Liver (tissue), 9 donors: ENCODE data around the gene PNPLA6. TPM values are rescaled to one million over a fixed set of nuclear protein-coding genes. Genes with fewer than 3 reads are reported as not detected.
A peak's percentile ranks its signal among the peaks of the same experiment; 100 is the strongest.

Source experiments
- DNase-seq: peaks from one replicate; pipeline ENCODE4 v3.0.0-alpha.2; 2017; ENCODE audit warnings: low spot score
- H3K27ac ChIP-seq, 2 donors: one replicate each; pipeline ENCODE4 v1.7.0; 2013; ENCODE audit warnings: inconsistent platforms in 2 of 2, low read length in 2 of 2, control low read depth in 1 of 2, low read depth in 1 of 2, mild to moderate bottlenecking in 1 of 2
- H3K27me3 ChIP-seq, 4 donors: one replicate each; pipeline versions ENCODE4 v1.6.1 to v1.7.0; 2013; ENCODE audit warnings: low read length in 3 of 4, inconsistent platforms in 1 of 4, mild to moderate bottlenecking in 1 of 4, moderate library complexity in 1 of 4; ENCODE audit not compliant: control insufficient read depth in 4 of 4, insufficient read depth in 4 of 4
- H3K36me3 ChIP-seq, 4 donors: one replicate each; pipeline versions ENCODE4 v1.6.1 to v1.7.0; 2013; ENCODE audit warnings: low read length in 3 of 4, mild to moderate bottlenecking in 3 of 4, low read depth in 1 of 4, moderate library complexity in 1 of 4; ENCODE audit not compliant: control insufficient read depth in 4 of 4, insufficient read depth in 3 of 4
- H3K4me1 ChIP-seq, 4 donors: one replicate each; pipeline versions ENCODE4 v1.6.1 to v1.7.0; 2013; ENCODE audit warnings: low read length in 3 of 4, mild to moderate bottlenecking in 3 of 4, moderate library complexity in 1 of 4; ENCODE audit not compliant: control insufficient read depth in 4 of 4, insufficient read depth in 4 of 4
- H3K4me3 ChIP-seq, 3 donors: one replicate each; pipeline versions ENCODE4 v1.6.1 to v1.7.0; 2013; ENCODE audit warnings: low read length in 3 of 3, control low read depth in 1 of 3, low read depth in 1 of 3, mild to moderate bottlenecking in 1 of 3
- H3K9ac ChIP-seq, 2 donors: one replicate each; pipeline ENCODE4 v1.7.0; 2013; ENCODE audit warnings: low read length in 2 of 2, mild to moderate bottlenecking in 2 of 2, moderate library complexity in 2 of 2, control low read depth in 1 of 2, low read depth in 1 of 2
- H3K9me3 ChIP-seq, 4 donors: one replicate each; pipeline versions ENCODE4 v1.6.1 to v1.7.0; 2013; ENCODE audit warnings: low read length in 3 of 4; ENCODE audit not compliant: control insufficient read depth in 4 of 4
- EGR1 ChIP-seq, 2 donors: IDR thresholded peaks; 2 replicates each; pipeline ENCODE4 v1.6.1; 2016 to 2018; ENCODE audit warnings: antibody characterized with exemption in 2 of 2, low read depth in 2 of 2
- GABPA ChIP-seq, 2 donors: IDR thresholded peaks in 1 of 2; conservative IDR thresholded peaks in 1 of 2; 2 replicates each; pipeline ENCODE4 v1.6.1; 2016; ENCODE audit warnings: antibody characterized with exemption in 2 of 2, mild to moderate bottlenecking in 1 of 2, moderate library complexity in 1 of 2
- HNF4G ChIP-seq: IDR thresholded peaks from 2 replicates; pipeline ENCODE4 v1.6.1; 2016; ENCODE audit warnings: antibody characterized with exemption
- JUND ChIP-seq, 2 donors: IDR thresholded peaks; 2 replicates each; pipeline ENCODE4 v1.6.1; 2016; ENCODE audit warnings: antibody characterized with exemption in 2 of 2
- NR2F2 ChIP-seq: IDR thresholded peaks from 2 replicates; pipeline ENCODE4 v1.6.1; 2016; ENCODE audit warnings: antibody characterized with exemption
- RAD21 ChIP-seq, 2 donors: IDR thresholded peaks; 2 replicates each; pipeline ENCODE4 v1.6.1; 2016; ENCODE audit warnings: antibody characterized with exemption in 2 of 2, mild to moderate bottlenecking in 2 of 2
- SP1 ChIP-seq: IDR thresholded peaks from 2 replicates; pipeline ENCODE4 v1.6.1; 2018; ENCODE audit warnings: antibody characterized with exemption, mild to moderate bottlenecking
- YY1 ChIP-seq: IDR thresholded peaks from 2 replicates; pipeline ENCODE4 v1.6.1; 2016; ENCODE audit warnings: antibody characterized with exemption, mild to moderate bottlenecking
- WGBS: extraction: QIAGEN DNeasy Blood & Tissue Kit; methylation state at CpG from one replicate; pipeline ENCODE4 v1.1.7; 2013; 5-methylcytosine and 5-hydroxymethylcytosine counted together
- polyA plus RNA-seq, 2 donors: library from polyadenylated mRNA; stranded (reverse) in 1 of 2; unstranded in 1 of 2; fragments of 200-250 nt in 1 of 2; fragments of >200 nt in 1 of 2; fragmentation: Nextera tagmentation in 1 of 2; extraction: Ambion mirVana in 1 of 2; gene quantifications; one replicate each; pipeline versions ENCODE4 v1.2.1 to v1.2.3, GENCODE V29; 2013 to 2015
- total RNA-seq, 2 donors: library from RNA; depleted of rRNA; stranded (reverse); fragments of >200 nt; gene quantifications; one replicate each; pipeline ENCODE4 v1.2.3, GENCODE V29; 2014
- TF ChIP-seq, protein P1 (sequence below): IDR thresholded peaks from 2 replicates; pipeline ENCODE4 v1.6.1; 2016; ENCODE audit warnings: antibody characterized with exemption
- TF ChIP-seq, protein P2 (sequence below): IDR thresholded peaks from 2 replicates; pipeline ENCODE4 v1.6.1; 2016; ENCODE audit warnings: antibody characterized with exemption
- TF ChIP-seq, protein P3 (sequence below): IDR thresholded peaks from 2 replicates; pipeline ENCODE4 v1.6.1; 2016; ENCODE audit warnings: antibody characterized with exemption, mild to moderate bottlenecking
- TF ChIP-seq, protein P4 (sequence below): IDR thresholded peaks from 2 replicates; pipeline ENCODE4 v1.6.1; 2016; ENCODE audit warnings: antibody characterized with exemption
- donor health status: healthy.
- donor health status: healthy.
- donor health status: healthy.
- donor health status: healthy.
- donor health status: healthy.

Gene PNPLA6
- total and polyA plus RNA-seq, 4 donors, result 20.9 to 68.4 (median 28.0) TPM

DNA sequence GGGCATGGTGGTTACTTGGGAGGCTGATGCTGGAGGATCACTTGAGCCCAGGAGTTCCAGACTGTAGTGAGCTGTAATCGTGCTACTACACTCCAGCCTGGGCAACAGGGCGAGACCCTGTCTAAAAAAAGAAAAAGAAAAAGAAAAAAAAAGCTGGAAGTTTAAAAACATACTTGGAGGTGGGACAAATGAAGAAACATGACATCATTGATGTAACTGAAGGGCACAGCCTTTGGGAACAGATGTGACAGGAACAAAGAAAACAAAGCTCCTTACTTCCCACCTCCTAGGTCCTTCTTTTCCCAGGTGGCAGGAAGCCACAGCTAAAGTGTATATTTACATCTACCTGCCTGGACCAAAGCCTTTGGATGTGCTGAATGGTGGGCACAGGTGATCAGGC, 48.6 kb upstream of the PNPLA6 start:
- peaks cover 0 to 2% (median 0%) of the 10 kb centered on the region in 4 donors for H3K36me3 ChIP-seq
- H3K9me3 ChIP-seq, result no peaks in the 10 kb centered on the region
- no peak overlapping the region for H3K27ac ChIP-seq
- H3K27me3 ChIP-seq, result no peaks in the 10 kb centered on the region
- no peak overlapping the region for H3K4me3 ChIP-seq
- DNase-seq, result no peak
- TF ChIP-seq, protein P1, sequence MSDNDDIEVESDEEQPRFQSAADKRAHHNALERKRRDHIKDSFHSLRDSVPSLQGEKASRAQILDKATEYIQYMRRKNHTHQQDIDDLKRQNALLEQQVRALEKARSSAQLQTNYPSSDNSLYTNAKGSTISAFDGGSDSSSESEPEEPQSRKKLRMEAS, result no peak
- no peak for TF ChIP-seq SP1
- TF ChIP-seq RAD21 (IDR thresholded peaks at IDR 0.05), result no peak
- no peak for TF ChIP-seq EGR1 (IDR thresholded peaks at IDR 0.05; ENCODE audit: low read depth in 2 of 2)
- TF ChIP-seq, protein P2, sequence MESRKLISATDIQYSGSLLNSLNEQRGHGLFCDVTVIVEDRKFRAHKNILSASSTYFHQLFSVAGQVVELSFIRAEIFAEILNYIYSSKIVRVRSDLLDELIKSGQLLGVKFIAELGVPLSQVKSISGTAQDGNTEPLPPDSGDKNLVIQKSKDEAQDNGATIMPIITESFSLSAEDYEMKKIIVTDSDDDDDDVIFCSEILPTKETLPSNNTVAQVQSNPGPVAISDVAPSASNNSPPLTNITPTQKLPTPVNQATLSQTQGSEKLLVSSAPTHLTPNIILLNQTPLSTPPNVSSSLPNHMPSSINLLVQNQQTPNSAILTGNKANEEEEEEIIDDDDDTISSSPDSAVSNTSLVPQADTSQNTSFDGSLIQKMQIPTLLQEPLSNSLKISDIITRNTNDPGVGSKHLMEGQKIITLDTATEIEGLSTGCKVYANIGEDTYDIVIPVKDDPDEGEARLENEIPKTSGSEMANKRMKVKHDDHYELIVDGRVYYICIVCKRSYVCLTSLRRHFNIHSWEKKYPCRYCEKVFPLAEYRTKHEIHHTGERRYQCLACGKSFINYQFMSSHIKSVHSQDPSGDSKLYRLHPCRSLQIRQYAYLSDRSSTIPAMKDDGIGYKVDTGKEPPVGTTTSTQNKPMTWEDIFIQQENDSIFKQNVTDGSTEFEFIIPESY, result no peak
- no peak for TF ChIP-seq GABPA (IDR thresholded peaks at IDR 0.05 in 1 of 2, conservative IDR thresholded peaks at IDR 0.05 in 1 of 2)
- no peak for TF ChIP-seq NR2F2
- no peak for TF ChIP-seq HNF4G
- WGBS, result 82% methylated on average over 2 of the region's 2 CpGs
- H3K4me1 ChIP-seq, result peaks cover 0 to 14% (median 7%) of the 10 kb centered on the region in 4 donors
- H3K9ac ChIP-seq, result no peak overlapping the region

DNA sequence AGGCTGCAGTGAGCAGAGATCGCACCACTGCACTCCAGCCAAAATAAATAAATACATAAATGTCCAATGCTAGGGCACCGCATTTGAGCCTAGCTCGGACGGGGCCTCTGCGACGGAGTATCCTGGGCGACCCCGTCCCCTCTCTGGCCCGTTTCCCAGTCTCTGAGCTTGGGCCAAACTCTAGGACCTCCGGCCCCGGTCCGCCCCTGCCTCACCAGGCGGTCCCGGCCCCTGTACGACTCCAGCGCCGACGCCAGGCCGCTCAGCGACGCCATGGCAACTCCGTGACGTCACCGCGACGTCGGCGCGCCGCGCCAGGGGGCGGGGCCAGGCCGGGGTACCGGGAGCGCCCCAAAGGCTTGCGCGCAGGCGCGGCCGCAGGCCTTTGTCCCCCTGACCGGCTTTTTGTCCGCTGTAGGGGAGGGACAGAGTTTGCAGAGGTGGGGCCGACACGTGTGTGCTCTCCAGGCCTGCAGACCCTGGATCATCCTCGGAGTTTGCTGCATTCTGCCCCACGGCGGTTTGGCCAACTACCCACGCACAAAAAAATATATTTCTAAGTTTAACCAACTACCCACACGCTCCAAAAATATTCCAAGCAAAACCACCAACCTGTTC, 46.7 kb upstream of the PNPLA6 start, which contains the start of gene PEX11G:
Gene PEX11G (minus strand): TSS at position 300 of the 618 bp plus-strand sequence. CDS start 25 bp downstream, at position 275.
- H3K4me1 ChIP-seq, result peaks cover 0 to 14% (median 7%) of the 10 kb centered on the region in 4 donors
- H3K4me3 ChIP-seq, result peak within 1 kb of the TSS; percentile 68 to 79 (median 72)
- no peaks in the 10 kb centered on the region for H3K27me3 ChIP-seq
- TF ChIP-seq, protein P1, result peak; percentile 56
- TF ChIP-seq HNF4G (no peak), GABPA (IDR thresholded peaks at IDR 0.05 in 1 of 2, conservative IDR thresholded peaks at IDR 0.05 in 1 of 2) (no peak), JUND (IDR thresholded peaks at IDR 0.05) (no peak), YY1 (peak; percentile 8), RAD21 (IDR thresholded peaks at IDR 0.05) (no peak), EGR1 (IDR thresholded peaks at IDR 0.05; ENCODE audit: low read depth in 2 of 2) (no peak)
- TF ChIP-seq, protein P2, result no peak
- TF ChIP-seq, protein P3, sequence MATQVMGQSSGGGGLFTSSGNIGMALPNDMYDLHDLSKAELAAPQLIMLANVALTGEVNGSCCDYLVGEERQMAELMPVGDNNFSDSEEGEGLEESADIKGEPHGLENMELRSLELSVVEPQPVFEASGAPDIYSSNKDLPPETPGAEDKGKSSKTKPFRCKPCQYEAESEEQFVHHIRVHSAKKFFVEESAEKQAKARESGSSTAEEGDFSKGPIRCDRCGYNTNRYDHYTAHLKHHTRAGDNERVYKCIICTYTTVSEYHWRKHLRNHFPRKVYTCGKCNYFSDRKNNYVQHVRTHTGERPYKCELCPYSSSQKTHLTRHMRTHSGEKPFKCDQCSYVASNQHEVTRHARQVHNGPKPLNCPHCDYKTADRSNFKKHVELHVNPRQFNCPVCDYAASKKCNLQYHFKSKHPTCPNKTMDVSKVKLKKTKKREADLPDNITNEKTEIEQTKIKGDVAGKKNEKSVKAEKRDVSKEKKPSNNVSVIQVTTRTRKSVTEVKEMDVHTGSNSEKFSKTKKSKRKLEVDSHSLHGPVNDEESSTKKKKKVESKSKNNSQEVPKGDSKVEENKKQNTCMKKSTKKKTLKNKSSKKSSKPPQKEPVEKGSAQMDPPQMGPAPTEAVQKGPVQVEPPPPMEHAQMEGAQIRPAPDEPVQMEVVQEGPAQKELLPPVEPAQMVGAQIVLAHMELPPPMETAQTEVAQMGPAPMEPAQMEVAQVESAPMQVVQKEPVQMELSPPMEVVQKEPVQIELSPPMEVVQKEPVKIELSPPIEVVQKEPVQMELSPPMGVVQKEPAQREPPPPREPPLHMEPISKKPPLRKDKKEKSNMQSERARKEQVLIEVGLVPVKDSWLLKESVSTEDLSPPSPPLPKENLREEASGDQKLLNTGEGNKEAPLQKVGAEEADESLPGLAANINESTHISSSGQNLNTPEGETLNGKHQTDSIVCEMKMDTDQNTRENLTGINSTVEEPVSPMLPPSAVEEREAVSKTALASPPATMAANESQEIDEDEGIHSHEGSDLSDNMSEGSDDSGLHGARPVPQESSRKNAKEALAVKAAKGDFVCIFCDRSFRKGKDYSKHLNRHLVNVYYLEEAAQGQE, result no peak
- TF ChIP-seq, protein P4, sequence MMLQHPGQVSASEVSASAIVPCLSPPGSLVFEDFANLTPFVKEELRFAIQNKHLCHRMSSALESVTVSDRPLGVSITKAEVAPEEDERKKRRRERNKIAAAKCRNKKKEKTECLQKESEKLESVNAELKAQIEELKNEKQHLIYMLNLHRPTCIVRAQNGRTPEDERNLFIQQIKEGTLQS, result no peak
- peak; percentile 95 for DNase-seq
- H3K9me3 ChIP-seq, result no peaks in the 10 kb centered on the region
- H3K36me3 ChIP-seq, result peaks cover 0 to 2% (median 0%) of the 10 kb centered on the region in 4 donors
- peak within 1 kb of the TSS; percentile 64 to 85 for H3K9ac ChIP-seq
- H3K27ac ChIP-seq, result peak within 1 kb of the TSS; percentile 83 to 96
- WGBS, result under 1% methylated on average over 49 of the region's 49 CpGs
